ENCODE results near the gene CFLAR.

DNA sequence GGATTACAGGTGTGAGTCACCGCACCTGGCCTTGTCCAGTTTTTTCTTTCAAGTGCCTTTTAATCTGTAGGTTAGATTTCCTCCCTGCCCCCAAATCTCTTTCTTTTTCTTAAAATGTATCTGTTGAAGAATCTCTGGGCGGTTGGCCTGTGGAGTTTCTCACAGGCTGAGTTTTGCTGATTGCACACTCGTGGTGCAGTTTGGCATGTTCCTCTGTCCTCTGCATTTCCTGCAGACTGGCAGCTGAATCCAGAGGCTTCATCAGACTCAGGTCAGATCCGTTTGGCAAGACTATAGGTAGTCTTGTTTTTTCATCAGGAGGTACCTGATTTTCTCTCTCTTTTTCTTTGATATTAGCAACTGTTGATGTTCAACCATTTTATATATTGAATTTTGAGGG, 72.5 kb downstream of the CFLAR start:
- TF ChIP-seq, protein P1, sequence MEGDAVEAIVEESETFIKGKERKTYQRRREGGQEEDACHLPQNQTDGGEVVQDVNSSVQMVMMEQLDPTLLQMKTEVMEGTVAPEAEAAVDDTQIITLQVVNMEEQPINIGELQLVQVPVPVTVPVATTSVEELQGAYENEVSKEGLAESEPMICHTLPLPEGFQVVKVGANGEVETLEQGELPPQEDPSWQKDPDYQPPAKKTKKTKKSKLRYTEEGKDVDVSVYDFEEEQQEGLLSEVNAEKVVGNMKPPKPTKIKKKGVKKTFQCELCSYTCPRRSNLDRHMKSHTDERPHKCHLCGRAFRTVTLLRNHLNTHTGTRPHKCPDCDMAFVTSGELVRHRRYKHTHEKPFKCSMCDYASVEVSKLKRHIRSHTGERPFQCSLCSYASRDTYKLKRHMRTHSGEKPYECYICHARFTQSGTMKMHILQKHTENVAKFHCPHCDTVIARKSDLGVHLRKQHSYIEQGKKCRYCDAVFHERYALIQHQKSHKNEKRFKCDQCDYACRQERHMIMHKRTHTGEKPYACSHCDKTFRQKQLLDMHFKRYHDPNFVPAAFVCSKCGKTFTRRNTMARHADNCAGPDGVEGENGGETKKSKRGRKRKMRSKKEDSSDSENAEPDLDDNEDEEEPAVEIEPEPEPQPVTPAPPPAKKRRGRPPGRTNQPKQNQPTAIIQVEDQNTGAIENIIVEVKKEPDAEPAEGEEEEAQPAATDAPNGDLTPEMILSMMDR (conservative IDR thresholded peaks at IDR 0.05; ENCODE audit: low read length): no peak
- no peak for TF ChIP-seq EZH2phosphoT487 (IDR thresholded peaks at IDR 0.05; ENCODE audit: borderline replicate concordance)

Measured in Loucy (cell line).